Activated naive CD4-positive, alpha-beta T cell treated with anti-CD3 and anti-CD28 coated beads, Interleukin-2, amount 50 U/mL, for 24 hours (primary cell): ENCODE results near the gene CTBP2.
"Not testable (repeated sequence)": the region's sequence is repeated elsewhere in the genome, so short reads cannot be mapped to it uniquely, and the experiment has no call there.

Experiments used
- H3K27ac Mint-ChIP-seq: one replicate; pipeline ENCODE4 v1.8.0; 2021; ENCODE audit warnings: mild to moderate bottlenecking, mixed read lengths
- H3K27me3 Mint-ChIP-seq: one replicate; pipeline ENCODE4 v1.8.0; 2021; ENCODE audit warnings: mixed read lengths
- H3K36me3 Mint-ChIP-seq: one replicate; pipeline ENCODE4 v1.8.0; 2021; ENCODE audit warnings: mixed read lengths
- H3K4me1 Mint-ChIP-seq: one replicate; pipeline ENCODE4 v1.8.0; 2021; ENCODE audit warnings: mixed read lengths
- H3K4me3 Mint-ChIP-seq: one replicate; pipeline ENCODE4 v1.8.0; 2021; ENCODE audit warnings: mild to moderate bottlenecking, mixed read lengths
- H3K9me3 Mint-ChIP-seq: one replicate; pipeline ENCODE4 v1.8.0; 2021; ENCODE audit warnings: mixed read lengths

The CTBP2 gene

GRCh38 chr10:125192005-125192404 lies 31.6 kb upstream of the CTBP2 start:
- Mint-ChIP-seq H3K27me3 (peaks cover 2% of the 10 kb centered on the region), H3K4me3 (no peak overlapping the region), H3K9me3 (no peaks in the 10 kb centered on the region), H3K27ac (no peak overlapping the region), H3K4me1 (no peaks in the 10 kb centered on the region), H3K36me3 (no peaks in the 10 kb centered on the region)

GRCh38 chr10:125190946-125191345 lies 30.6 kb upstream of the CTBP2 start:
- Mint-ChIP-seq H3K27ac (no peak overlapping the region), H3K4me3 (no peak overlapping the region), H3K4me1 (no peaks in the 10 kb centered on the region), H3K27me3 (peaks cover 3% of the 10 kb centered on the region), H3K9me3 (no peaks in the 10 kb centered on the region), H3K36me3 (no peaks in the 10 kb centered on the region)

- H3K36me3 Mint-ChIP-seq: no peaks in the 10 kb centered on the region
These were observed 30.1 kb upstream of the CTBP2 start for GRCh38 chr10:125190414-125190813.

GRCh38 chr10:125189162-125189561 lies 28.8 kb upstream of the CTBP2 start:
- Mint-ChIP-seq H3K36me3 (no peaks in the 10 kb centered on the region), H3K4me1 (no peaks in the 10 kb centered on the region), H3K9me3 (no peaks in the 10 kb centered on the region), H3K27me3 (peaks cover 9% of the 10 kb centered on the region), H3K27ac (no peak overlapping the region), H3K4me3 (no peak overlapping the region)

More at GRCh38 chr10:125190414-125190813, 30.1 kb upstream of the CTBP2 start:
- no peak overlapping the region for H3K4me3 Mint-ChIP-seq
- H3K27ac Mint-ChIP-seq: no peak overlapping the region
- no peaks in the 10 kb centered on the region for H3K4me1 Mint-ChIP-seq
- H3K9me3 Mint-ChIP-seq: no peaks in the 10 kb centered on the region
- H3K27me3 Mint-ChIP-seq: peaks cover 7% of the 10 kb centered on the region

- no peaks in the 10 kb centered on the region for H3K4me1 Mint-ChIP-seq
These were observed 27.2 kb upstream of the CTBP2 start for GRCh38 chr10:125187238-125188194.

GRCh38 chr10:125186431-125187170 lies 26.2 kb upstream of the CTBP2 start:
- no peak overlapping the region for H3K4me3 Mint-ChIP-seq
- no peaks in the 10 kb centered on the region for H3K36me3 Mint-ChIP-seq
- no peak overlapping the region for H3K27ac Mint-ChIP-seq
- H3K4me1 Mint-ChIP-seq: no peaks in the 10 kb centered on the region
- peaks cover 12% of the 10 kb centered on the region for H3K27me3 Mint-ChIP-seq
- H3K9me3 Mint-ChIP-seq: peaks cover 5% of the 10 kb centered on the region

More at GRCh38 chr10:125187238-125188194, 27.2 kb upstream of the CTBP2 start:
- Mint-ChIP-seq H3K36me3 (no peaks in the 10 kb centered on the region), H3K27me3 (peaks cover 11% of the 10 kb centered on the region), H3K9me3 (peaks cover 5% of the 10 kb centered on the region), H3K27ac (no peak overlapping the region), H3K4me3 (no peak overlapping the region)

- H3K9me3 Mint-ChIP-seq: peaks cover 14% of the 10 kb centered on the region
- H3K27me3 Mint-ChIP-seq, H3K36me3 Mint-ChIP-seq, H3K4me3 Mint-ChIP-seq, H3K4me1 Mint-ChIP-seq, H3K27ac Mint-ChIP-seq: not testable (repeated sequence)
These were observed 18.7 kb upstream of the CTBP2 start for GRCh38 chr10:125179107-125179506.

GRCh38 chr10:125177641-125178640 lies 17.6 kb upstream of the CTBP2 start:
- no peaks in the 10 kb centered on the region for H3K36me3 Mint-ChIP-seq
- no peak overlapping the region for H3K27ac Mint-ChIP-seq
- H3K9me3 Mint-ChIP-seq: peaks cover 9% of the 10 kb centered on the region
- peaks cover 5% of the 10 kb centered on the region for H3K27me3 Mint-ChIP-seq
- H3K4me1 Mint-ChIP-seq: no peaks in the 10 kb centered on the region
- H3K4me3 Mint-ChIP-seq: no peak overlapping the region

- H3K4me1 Mint-ChIP-seq: no peaks in the 10 kb centered on the region
- H3K27me3 Mint-ChIP-seq: peaks cover 5% of the 10 kb centered on the region
- no peak overlapping the region for H3K27ac Mint-ChIP-seq
- no peaks in the 10 kb centered on the region for H3K36me3 Mint-ChIP-seq
- no peak overlapping the region for H3K4me3 Mint-ChIP-seq
- peaks cover 9% of the 10 kb centered on the region for H3K9me3 Mint-ChIP-seq
These were observed 15.4 kb upstream of the CTBP2 start for GRCh38 chr10:125175807-125176206.

- no peaks in the 10 kb centered on the region for H3K36me3 Mint-ChIP-seq
- peaks cover 5% of the 10 kb centered on the region for H3K27me3 Mint-ChIP-seq
- no peaks in the 10 kb centered on the region for H3K4me1 Mint-ChIP-seq
- peaks cover 6% of the 10 kb centered on the region for H3K9me3 Mint-ChIP-seq
- no peak overlapping the region for H3K27ac Mint-ChIP-seq
- no peak overlapping the region for H3K4me3 Mint-ChIP-seq
These were observed 14.0 kb upstream of the CTBP2 start for GRCh38 chr10:125174360-125174759.

- Mint-ChIP-seq H3K4me1 (no peaks in the 10 kb centered on the region), H3K4me3 (no peak overlapping the region), H3K27ac (no peak overlapping the region), H3K36me3 (no peaks in the 10 kb centered on the region), H3K27me3 (peaks cover 7% of the 10 kb centered on the region), H3K9me3 (peaks cover 5% of the 10 kb centered on the region)
These were observed 12.3 kb upstream of the CTBP2 start for GRCh38 chr10:125172694-125173093.

GRCh38 chr10:125171402-125172306 lies 11.3 kb upstream of the CTBP2 start:
- no peaks in the 10 kb centered on the region for H3K4me1 Mint-ChIP-seq
- peaks cover 10% of the 10 kb centered on the region for H3K27me3 Mint-ChIP-seq
- H3K9me3 Mint-ChIP-seq: peaks cover 3% of the 10 kb centered on the region
- H3K4me3 Mint-ChIP-seq: no peak overlapping the region
- H3K36me3 Mint-ChIP-seq: no peaks in the 10 kb centered on the region
- no peak overlapping the region for H3K27ac Mint-ChIP-seq

GRCh38 chr10:125169915-125170314 lies 9.6 kb upstream of the CTBP2 start:
- H3K27me3 Mint-ChIP-seq: peaks cover 11% of the 10 kb centered on the region
- H3K27ac Mint-ChIP-seq: no peak overlapping the region
- no peaks in the 10 kb centered on the region for H3K4me1 Mint-ChIP-seq
- no peaks in the 10 kb centered on the region for H3K9me3 Mint-ChIP-seq
- no peak overlapping the region for H3K4me3 Mint-ChIP-seq
- H3K36me3 Mint-ChIP-seq: no peaks in the 10 kb centered on the region

GRCh38 chr10:125169279-125169678 lies 8.9 kb upstream of the CTBP2 start:
- H3K27ac Mint-ChIP-seq: no peak overlapping the region
- no peak overlapping the region for H3K4me3 Mint-ChIP-seq
- peaks cover 16% of the 10 kb centered on the region for H3K27me3 Mint-ChIP-seq
- H3K36me3 Mint-ChIP-seq: peaks cover 2% of the 10 kb centered on the region
- H3K4me1 Mint-ChIP-seq: no peaks in the 10 kb centered on the region
- no peaks in the 10 kb centered on the region for H3K9me3 Mint-ChIP-seq
